ENCODE data around the gene ACTR10. TPM values are rescaled to one million over a fixed set of nuclear protein-coding genes. Genes with fewer than 3 reads are reported as not detected.

Gene ACTR10
- total and polyA plus RNA-seq, 9 of the 15 experiments (the other 6 are each of a cell fraction or from before 2014, with no cell fraction given): 22.0 to 66.1 (median 34.1) TPM

DNA sequence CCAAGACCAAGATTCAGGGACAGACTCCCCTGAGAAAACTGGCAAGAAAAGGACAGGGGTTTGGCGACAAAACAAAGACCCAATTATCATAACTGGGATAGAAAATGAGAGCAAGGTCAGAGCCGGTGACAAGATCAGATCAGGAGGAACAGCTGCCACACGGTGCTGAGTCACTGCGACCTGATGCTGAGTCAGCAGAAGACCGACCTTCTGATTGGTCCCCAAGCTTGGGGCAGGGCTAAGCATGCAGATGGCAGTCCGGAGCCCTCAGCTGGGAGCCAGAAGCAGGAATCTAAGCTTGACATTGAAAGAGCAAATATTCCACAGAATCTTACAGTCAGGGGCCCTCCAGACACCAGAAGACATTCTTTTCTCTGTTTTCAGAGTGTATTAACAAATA lies 28.9 kb upstream of the ACTR10 start (continued):
- no peak for TF ChIP-seq ZNF143 (CRISPR knock-in tag; IDR thresholded peaks at IDR 0.05)
- TF ChIP-seq MYBL2 (IDR thresholded peaks at IDR 0.05; ENCODE audit: low read depth): no peak
- TF ChIP-seq MYBL2 (CRISPR knock-in tag; IDR thresholded peaks at IDR 0.05; ENCODE audit: borderline replicate concordance): no peak
- TF ChIP-seq SRSF1 (IDR thresholded peaks at IDR 0.05; ENCODE audit: low read depth, low read length): no peak
- TF ChIP-seq HNRNPH1 (optimal IDR thresholded peaks at IDR 0.05; ENCODE audit: low read depth, low read length): no peak
- TF ChIP-seq ZNF12 (CRISPR knock-in tag; IDR thresholded peaks at IDR 0.05): no peak
- TF ChIP-seq SNIP1 (IDR thresholded peaks at IDR 0.05; ENCODE audit: low read depth): no peak
- peak; percentile 72 for TF ChIP-seq TCF3 (CRISPR knock-in tag; IDR thresholded peaks at IDR 0.05)
- peak; percentile 67; the same call in 1 of the 2 replicates for TF ChIP-seq JUN (IDR thresholded peaks at IDR 0.05; ENCODE audit: borderline replicate concordance, low read depth, low read length)
- TF ChIP-seq JUN (CRISPR knock-in tag; IDR thresholded peaks at IDR 0.05; ENCODE audit: borderline replicate concordance): no peak
- TF ChIP-seq, protein P1, sequence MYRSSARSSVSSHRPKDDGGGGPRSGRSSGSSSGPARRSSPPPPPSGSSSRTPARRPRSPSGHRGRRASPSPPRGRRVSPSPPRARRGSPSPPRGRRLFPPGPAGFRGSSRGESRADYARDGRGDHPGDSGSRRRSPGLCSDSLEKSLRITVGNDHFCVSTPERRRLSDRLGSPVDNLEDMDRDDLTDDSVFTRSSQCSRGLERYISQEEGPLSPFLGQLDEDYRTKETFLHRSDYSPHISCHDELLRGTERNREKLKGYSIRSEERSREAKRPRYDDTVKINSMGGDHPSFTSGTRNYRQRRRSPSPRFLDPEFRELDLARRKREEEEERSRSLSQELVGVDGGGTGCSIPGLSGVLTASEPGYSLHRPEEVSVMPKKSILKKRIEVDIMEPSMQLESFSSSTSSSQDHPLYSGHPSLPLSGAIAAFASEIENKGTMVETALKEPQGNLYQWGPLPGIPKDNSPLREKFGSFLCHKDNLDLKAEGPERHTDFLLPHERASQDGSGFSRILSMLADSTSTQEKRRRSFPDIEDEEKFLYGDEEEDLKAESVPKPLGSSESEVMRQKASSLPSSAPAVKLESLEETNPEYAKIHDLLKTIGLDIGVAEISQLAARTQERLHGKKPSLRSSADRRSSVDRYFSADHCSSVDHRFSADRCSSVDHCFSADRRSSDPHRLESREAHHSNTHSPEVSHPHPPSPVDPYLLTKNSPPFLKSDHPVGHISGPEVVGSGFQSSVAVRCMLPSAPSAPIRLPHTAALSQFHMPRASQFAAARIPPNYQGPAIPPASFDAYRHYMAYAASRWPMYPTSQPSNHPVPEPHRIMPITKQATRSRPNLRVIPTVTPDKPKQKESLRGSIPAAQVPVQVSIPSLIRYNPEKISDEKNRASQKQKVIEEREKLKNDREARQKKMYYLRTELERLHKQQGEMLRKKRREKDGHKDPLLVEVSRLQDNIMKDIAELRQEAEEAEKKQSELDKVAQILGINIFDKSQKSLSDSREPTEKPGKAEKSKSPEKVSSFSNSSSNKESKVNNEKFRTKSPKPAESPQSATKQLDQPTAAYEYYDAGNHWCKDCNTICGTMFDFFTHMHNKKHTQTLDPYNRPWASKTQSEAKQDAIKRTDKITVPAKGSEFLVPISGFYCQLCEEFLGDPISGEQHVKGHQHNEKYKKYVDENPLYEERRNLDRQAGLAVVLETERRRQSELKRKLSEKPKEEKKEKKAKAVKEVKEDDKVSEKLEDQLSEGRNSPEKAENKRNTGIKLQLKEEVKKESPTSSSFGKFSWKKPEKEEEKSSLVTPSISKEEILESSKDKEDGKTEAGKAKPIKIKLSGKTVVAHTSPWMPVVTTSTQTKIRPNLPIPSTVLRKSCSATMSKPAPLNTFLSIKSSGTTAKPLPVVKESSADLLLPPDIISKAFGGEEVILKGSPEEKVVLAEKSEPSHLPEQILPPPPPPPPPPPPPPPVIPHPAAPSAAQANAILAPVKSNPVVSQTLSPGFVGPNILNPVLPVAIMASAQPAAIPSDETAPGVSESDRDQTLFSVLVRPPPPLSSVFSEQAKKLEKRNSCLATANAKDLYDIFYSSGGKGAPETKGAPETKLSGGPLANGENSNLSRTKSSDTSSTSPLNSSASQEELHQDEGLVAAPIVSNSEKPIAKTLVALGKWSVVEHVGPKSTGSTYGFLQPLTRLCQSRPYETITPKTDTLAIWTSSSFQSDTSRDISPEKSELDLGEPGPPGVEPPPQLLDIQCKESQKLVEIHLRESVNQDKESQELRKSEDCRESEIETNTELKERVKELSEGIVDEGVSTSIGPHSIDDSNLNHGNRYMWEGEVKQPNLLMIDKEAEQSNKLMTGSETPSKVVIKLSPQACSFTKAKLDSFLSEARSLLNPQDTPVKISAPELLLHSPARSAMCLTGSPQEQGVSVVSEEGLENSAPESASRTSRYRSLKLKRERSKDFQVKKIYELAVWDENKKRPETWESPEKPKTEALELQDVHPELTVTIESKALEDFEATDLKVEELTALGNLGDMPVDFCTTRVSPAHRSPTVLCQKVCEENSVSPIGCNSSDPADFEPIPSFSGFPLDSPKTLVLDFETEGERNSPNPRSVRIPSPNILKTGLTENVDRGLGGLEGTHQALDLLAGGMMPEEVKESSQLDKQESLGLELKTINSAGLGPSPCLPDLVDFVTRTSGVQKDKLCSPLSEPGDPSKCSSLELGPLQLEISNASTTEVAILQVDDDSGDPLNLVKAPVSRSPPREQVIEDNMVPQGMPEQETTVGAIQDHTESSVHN (IDR thresholded peaks at IDR 0.05; ENCODE audit: borderline replicate concordance in 1 of 2, low read depth in 1 of 2): peak in 1 of 2 experiments; percentile 96; a peak in 2 of 4 replicates
- TF ChIP-seq SMC3 (conservative IDR thresholded peaks at IDR 0.05; ENCODE audit: insufficient read depth, low read depth, low read length): no peak
- no peak for TF ChIP-seq RBM22 (IDR thresholded peaks at IDR 0.05; ENCODE audit: low read depth, low read length, poor library complexity, severe bottlenecking)
- peak; percentile 100 for TF ChIP-seq ZNF316 (IDR thresholded peaks at IDR 0.05)
- no peak for TF ChIP-seq POLR2H (tag; IDR thresholded peaks at IDR 0.05; ENCODE audit: low read depth)
- peak; percentile 86 for TF ChIP-seq SMARCA4 (IDR thresholded peaks at IDR 0.05)
- TF ChIP-seq MAFF (IDR thresholded peaks at IDR 0.05; ENCODE audit: low read length): peak; percentile 100
- TF ChIP-seq TEAD4 (IDR thresholded peaks at IDR 0.05; ENCODE audit: low read length): peak; percentile 41; the same call in 1 of the 2 replicates
- no peak for TF ChIP-seq TEAD4 (CRISPR knock-in tag; IDR thresholded peaks at IDR 0.05; ENCODE audit: borderline replicate concordance)
- peak; percentile 82 for TF ChIP-seq ARID1B (IDR thresholded peaks at IDR 0.05)
- no peak for TF ChIP-seq GABPB2 (CRISPR knock-in tag; conservative IDR thresholded peaks at IDR 0.05)
- no peak for TF ChIP-seq ZNF436 (CRISPR knock-in tag; IDR thresholded peaks at IDR 0.05)
- no peak for TF ChIP-seq WHSC1 (IDR thresholded peaks at IDR 0.05; ENCODE audit: low read length)
